HG03354 (cell line): ENCODE results near the gene CUBN.

ENCODE experiments used
- ATAC-seq: cut with Tn5 transposase; IDR thresholded peaks from one replicate; pipeline ENCODE4 v1.9.1; 2021; ENCODE audit warnings: mild to moderate bottlenecking; ENCODE audit not compliant: unreplicated experiment, poor library complexity, severe bottlenecking

The CUBN gene

GRCh38 chr10:16966991-16967865 is 162.4 kb downstream of the CUBN start:
- ATAC-seq = no peak

GRCh38 chr10:16965740-16966447 is 163.7 kb downstream of the CUBN start:
- ATAC-seq = no peak

DNA sequence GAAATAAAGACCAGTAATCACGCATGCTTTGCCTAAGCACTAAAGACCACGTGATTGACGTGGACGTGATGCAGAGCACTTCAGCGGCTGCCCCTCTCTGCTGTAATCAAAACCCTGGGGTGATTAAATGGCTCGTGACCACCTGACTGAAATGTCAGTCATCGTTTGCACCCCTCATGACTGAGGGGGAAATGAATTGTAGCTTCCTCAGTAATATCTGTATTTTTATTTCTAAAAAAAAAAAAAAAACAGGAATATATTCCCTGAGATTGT is 164.3 kb downstream of the CUBN start:
- no peak for ATAC-seq

GRCh38 chr10:16964576-16965343 is 164.9 kb downstream of the CUBN start:
- ATAC-seq = no peak

- no peak for ATAC-seq
Measured at GRCh38 chr10:16960551-16960950, 169.1 kb downstream of the CUBN start.

DNA sequence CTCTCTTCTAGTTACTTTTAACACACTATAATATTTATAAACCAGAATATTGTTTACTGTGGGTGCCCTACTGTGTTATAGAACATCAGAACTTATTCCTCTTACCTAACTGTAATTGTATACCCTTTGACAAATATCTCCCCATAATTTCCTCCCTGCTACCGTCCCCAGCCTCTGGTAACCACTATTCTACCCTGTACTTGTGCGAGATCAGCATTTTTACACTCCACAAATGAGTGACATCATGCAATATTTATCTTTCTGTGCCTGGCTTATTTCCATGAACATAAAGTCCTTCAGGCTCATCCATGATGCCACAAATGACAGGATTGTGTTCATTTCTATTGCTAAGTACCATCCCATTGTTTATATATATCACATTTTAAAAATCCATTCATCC is 172.6 kb downstream of the CUBN start:
- ATAC-seq = no peak

- ATAC-seq = no peak
Measured at GRCh38 chr10:16954280-16955030, 175.2 kb downstream of the CUBN start.

- no peak for ATAC-seq
Measured at GRCh38 chr10:16953270-16953669, 176.3 kb downstream of the CUBN start.

- no peak for ATAC-seq
Measured at GRCh38 chr10:16952610-16953009, 177.0 kb downstream of the CUBN start.

- no peak for ATAC-seq
Measured at GRCh38 chr10:16952080-16952479, 177.5 kb downstream of the CUBN start.

DNA sequence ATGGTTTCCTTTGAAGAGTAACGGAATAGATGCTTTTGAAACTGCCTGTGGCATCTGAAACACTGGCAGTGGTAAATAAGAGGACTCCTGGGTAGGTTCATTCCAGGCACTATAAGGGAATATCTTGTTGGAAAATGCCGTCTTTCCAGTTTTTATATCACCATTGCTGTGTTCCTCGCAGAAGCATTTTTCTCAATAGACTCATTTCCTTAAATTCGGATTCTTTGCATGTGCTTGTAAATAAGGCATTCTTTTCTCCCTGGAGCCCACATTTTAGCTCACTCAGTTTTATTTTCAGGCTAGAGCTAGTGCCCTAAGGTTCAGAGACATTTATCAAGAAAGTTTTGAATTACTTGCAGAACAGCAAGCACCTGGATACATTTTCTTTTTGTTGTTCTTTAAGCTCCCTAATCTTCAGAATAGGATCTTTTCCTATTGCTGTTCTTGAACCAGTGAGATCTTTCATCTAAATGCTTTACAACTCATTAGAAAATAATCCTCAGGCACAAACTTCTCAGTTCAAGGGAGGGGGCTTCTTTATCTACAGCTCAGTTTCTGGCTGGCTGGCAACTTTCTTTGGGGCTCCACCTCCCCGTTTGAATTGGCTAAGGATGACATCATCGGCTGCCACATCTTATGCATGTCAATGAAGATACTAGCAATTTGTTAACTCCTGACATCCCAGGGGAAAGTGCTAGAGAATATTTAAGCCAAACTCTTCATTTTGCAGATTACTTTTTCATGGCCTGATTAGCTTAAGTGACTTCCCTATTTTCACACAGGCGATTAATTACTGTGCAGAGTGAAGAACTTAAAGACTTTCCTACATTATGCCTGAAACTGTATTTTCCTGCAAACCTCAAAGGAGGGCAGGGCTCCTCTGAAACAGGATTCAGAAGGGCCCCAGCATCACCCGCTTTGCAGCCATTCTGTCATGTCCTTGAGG is 178.7 kb downstream of the CUBN start:
- no peak for ATAC-seq

DNA sequence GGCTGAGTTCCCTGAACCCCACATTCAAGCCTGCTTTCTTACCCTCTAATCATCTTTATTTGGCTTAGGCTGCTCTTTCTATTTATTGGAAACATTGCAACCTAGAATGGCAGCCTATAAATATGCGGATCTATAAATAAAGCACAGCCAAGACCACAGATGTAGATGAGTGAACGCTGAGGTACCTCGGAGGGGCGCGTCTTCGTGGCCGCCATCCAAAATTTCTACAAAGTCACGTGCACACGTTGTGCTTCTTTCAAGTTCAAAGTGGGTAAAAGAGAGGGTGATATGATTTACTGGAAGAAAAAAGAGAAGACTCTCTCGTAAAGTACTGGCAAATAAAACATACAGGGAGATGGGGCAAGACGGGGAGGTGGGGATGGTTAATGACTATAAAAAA is 179.8 kb downstream of the CUBN start:
- no peak for ATAC-seq

- no peak for ATAC-seq
Measured at GRCh38 chr10:16948361-16948760, 181.2 kb downstream of the CUBN start.

DNA sequence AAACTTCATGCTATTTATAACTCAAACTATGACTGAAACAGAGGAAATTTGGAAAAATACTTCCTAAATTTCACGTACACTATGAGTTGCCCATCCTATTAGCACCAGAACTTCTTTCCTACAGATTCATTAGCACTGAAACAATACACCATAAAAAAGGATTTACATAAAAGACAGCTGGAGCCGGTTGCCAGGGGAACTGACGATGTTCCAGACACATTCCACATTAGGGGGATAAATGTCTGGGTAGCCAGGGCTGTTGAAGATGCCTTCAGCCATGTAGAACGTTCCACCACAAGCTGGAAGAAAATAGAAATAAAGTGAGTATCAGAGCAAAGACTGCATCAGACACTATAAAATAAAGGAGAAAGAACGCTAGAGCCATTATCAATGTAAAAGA is 182.5 kb downstream of the CUBN start:
- no peak for ATAC-seq

- ATAC-seq = no peak
Measured at GRCh38 chr10:16945593-16945992, 184.0 kb downstream of the CUBN start.

DNA sequence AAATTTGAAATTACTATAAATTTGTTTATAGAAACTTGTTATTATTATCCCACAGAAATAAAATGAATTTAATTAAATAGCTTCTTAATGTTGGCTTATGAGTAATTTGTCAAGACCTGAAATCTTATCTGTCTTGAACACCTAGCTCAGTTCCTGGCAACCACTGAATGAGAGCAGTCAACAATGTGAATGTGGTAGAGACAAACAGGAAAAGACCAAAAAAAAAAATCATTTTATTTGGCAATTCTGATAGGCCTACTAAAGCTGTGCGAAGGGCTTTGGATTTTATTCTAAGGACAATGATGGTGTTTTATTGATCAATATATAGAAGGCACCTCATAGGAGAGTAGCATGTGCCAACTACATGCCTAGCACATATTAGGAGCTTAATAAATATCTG is 184.6 kb downstream of the CUBN start:
- ATAC-seq = no peak

GRCh38 chr10:16944402-16944801 is 185.2 kb downstream of the CUBN start:
- ATAC-seq = no peak

GRCh38 chr10:16943295-16944285 is 186.0 kb downstream of the CUBN start:
- ATAC-seq = no peak
